Umbilical cord (tissue), 2 donors: Measurements from ENCODE around the gene FES. TPM values are rescaled to one million over a fixed set of nuclear protein-coding genes. Genes with fewer than 3 reads are reported as not detected.
"Not testable (repeated sequence)": the region's sequence is repeated elsewhere in the genome, so short reads cannot be mapped to it uniquely, and the experiment has no call there.

ENCODE experiments used
- DNase-seq: peaks from one replicate; pipeline ENCODE4 v3.0.0-alpha.2; 2015; ENCODE audit warnings: low spot score
- total RNA-seq: library from RNA; depleted of rRNA; stranded (reverse); fragments of >200 nt; gene quantifications from one replicate; pipeline ENCODE4 v1.2.3, GENCODE V29; 2014; ENCODE audit warnings: low replicate concordance; ENCODE audit not compliant: insufficient read depth

FES gene
- total RNA-seq, 1 donor from 2014 or later: 30.8 TPM

- DNase-seq: not testable (repeated sequence)
Observed at GRCh38 chr15:90909449-90909848, 25.1 kb downstream of the FES start.

- DNase-seq: no peak
Observed at GRCh38 chr15:90909976-90910375, 25.7 kb downstream of the FES start.

- DNase-seq: no peak
Observed at GRCh38 chr15:90910441-90911301, 26.4 kb downstream of the FES start.

- no peak for DNase-seq
Observed at GRCh38 chr15:90911302-90911623, 27.0 kb downstream of the FES start.

GRCh38 chr15:90911906-90912769 is 27.8 kb downstream of the FES start:
- DNase-seq: no peak

GRCh38 chr15:90912770-90913075 is 28.4 kb downstream of the FES start:
- DNase-seq: no peak

- no peak for DNase-seq
Observed at GRCh38 chr15:90913398-90913944, 29.2 kb downstream of the FES start.

GRCh38 chr15:90914305-90915080 is 30.2 kb downstream of the FES start:
- no peak for DNase-seq

- DNase-seq: no peak
Observed at GRCh38 chr15:90915216-90915807, 31.0 kb downstream of the FES start.

- peak; percentile 14 for DNase-seq
Observed at GRCh38 chr15:90915808-90916440, 31.6 kb downstream of the FES start.

GRCh38 chr15:90916461-90916860 is 32.2 kb downstream of the FES start:
- DNase-seq: no peak

- no peak for DNase-seq
Observed at GRCh38 chr15:90917569-90917968, 33.3 kb downstream of the FES start.

- no peak for DNase-seq
Observed at GRCh38 chr15:90918034-90918788, 33.9 kb downstream of the FES start.

GRCh38 chr15:90918835-90919234 is 34.5 kb downstream of the FES start:
- DNase-seq: no peak

- no peak for DNase-seq
Observed at GRCh38 chr15:90921887-90922286, 37.6 kb downstream of the FES start.

- DNase-seq: not testable (repeated sequence)
Observed at GRCh38 chr15:90922712-90923322, 38.5 kb downstream of the FES start.

- DNase-seq: no peak
Observed at GRCh38 chr15:90924375-90924774, 40.1 kb downstream of the FES start.

GRCh38 chr15:90926766-90927165 is 42.5 kb downstream of the FES start:
- DNase-seq: not testable (repeated sequence)

GRCh38 chr15:90928106-90928505 is 43.8 kb downstream of the FES start:
- not testable (repeated sequence) for DNase-seq
